ENCODE measurements around the gene TRIM8. TPM values are rescaled to one million over a fixed set of nuclear protein-coding genes. Genes with fewer than 3 reads are reported as not detected.

TRIM8 gene
- total and polyA plus RNA-seq, 2 donors (not counting 3 experiments of a cell fraction or from before 2014, with no cell fraction given): 74.1 to 114 TPM

DNA sequence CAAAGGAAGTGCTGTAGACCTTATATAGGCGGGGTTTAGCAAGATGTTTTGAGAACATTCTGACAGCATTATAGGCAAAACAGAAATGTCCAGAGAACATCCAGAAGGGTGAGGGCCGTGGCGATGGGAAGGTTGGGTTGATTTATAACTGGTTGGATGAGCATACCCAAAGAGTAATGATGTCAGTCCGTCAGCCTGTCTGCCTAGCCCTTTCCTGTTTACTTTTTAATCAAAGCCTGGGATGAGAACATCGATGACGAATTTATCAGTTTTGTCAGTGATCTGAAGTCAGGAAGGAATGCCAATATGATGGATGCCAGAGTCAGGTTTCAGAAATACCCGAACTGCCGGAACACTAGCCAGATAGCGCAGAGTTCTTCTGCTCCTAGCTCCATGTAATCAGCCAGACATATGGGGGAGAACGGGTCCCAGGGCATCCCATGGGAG, 33.8 kb upstream of the TRIM8 start:
- Histone ChIP-seq H3K27me3 (ENCODE audit: control insufficient read depth in 2 of 2, insufficient read depth in 2 of 2, low read length in 2 of 2) (no peaks in the 10 kb centered on the region), H3K9me1 (replicated peaks; ENCODE audit: control insufficient read depth, extremely low read depth, insufficient read depth, low read length) (no peaks in the 10 kb centered on the region), H4K20me1 (replicated peaks; ENCODE audit: control insufficient read depth, extremely low read depth, insufficient read depth, low read length) (no peaks in the 10 kb centered on the region), H3K36me3 (ENCODE audit: control insufficient read depth in 2 of 2, extremely low read depth in 1 of 2, insufficient read depth in 2 of 2, low read length in 2 of 2) (peaks cover 0 to 2% of the 10 kb centered on the region in 2 experiments), H2AFZ (ENCODE audit: low read depth, low read length) (no peak overlapping the region), H3K9ac (replicated peaks; ENCODE audit: extremely low read depth, insufficient read depth, low read length) (no peak overlapping the region), H3K4me1 (ENCODE audit: control insufficient read depth, extremely low read depth, insufficient read depth, low read length) (peaks cover 44% of the 10 kb centered on the region), H3K4me2 (ENCODE audit: insufficient read depth, low read length) (no peak overlapping the region), H3K9me3 (replicated peaks; ENCODE audit: control insufficient read depth, insufficient read depth, low read length) (no peaks in the 10 kb centered on the region), H3K27ac (ENCODE audit: insufficient read depth, low read depth, low read length) (peak overlapping the region; percentile 68), H3K4me3 (replicated peaks in 1 of 3; ENCODE audit: insufficient read depth in 1 of 3, low read depth in 1 of 3, low read length in 3 of 3) (no peak overlapping the region), H3K79me2 (ENCODE audit: control insufficient read depth, insufficient read depth, low read length) (no peaks in the 10 kb centered on the region)
- DNase-seq (ENCODE audit: low read depth, low spot score) (peak; percentile 28), FAIRE-seq (peak; percentile 31)
- dilution Hi-C loops (cut with MboI; ENCODE audit: extremely low pct_ligation_motif_present, low sequenced_read_pairs): no loop called here
- ChIA-PET POLR2A (interaction anchor here (1.1 kb wide), 1 partner anchor 12 kb away, joined by 3 read pairs; no protein-coding TSS in a partner anchor), CTCF (interaction anchor here (2.3 to 2.4 kb wide), 2 partner anchors 11 kb away, joined by 9 to 23 read pairs; no protein-coding TSS in a partner anchor)
- TF ChIP-seq POLR2A (IDR thresholded peaks at IDR 0.05; ENCODE audit: low read depth, low read length) (no peak), EZH2 (IDR thresholded peaks at IDR 0.05; ENCODE audit: borderline replicate concordance, low read depth, low read length, severe bottlenecking) (no peak), POLR2AphosphoS5 (IDR thresholded peaks at IDR 0.05; ENCODE audit: insufficient read depth, low read depth, low read length) (no peak), MYC (IDR thresholded peaks at IDR 0.05; ENCODE audit: low read depth, low read length) (no peak), JUN (IDR thresholded peaks at IDR 0.05; ENCODE audit: borderline replicate concordance, insufficient read depth, insufficient read length, low read depth) (no peak), GATA2 (IDR thresholded peaks at IDR 0.05; ENCODE audit: insufficient read depth, insufficient read length, low read depth, low read length) (no peak), FOS (IDR thresholded peaks at IDR 0.05; ENCODE audit: borderline replicate concordance, insufficient read depth, low read length) (no peak)
- TF ChIP-seq, protein P1, sequence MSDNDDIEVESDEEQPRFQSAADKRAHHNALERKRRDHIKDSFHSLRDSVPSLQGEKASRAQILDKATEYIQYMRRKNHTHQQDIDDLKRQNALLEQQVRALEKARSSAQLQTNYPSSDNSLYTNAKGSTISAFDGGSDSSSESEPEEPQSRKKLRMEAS (IDR thresholded peaks at IDR 0.05; ENCODE audit: insufficient read depth, insufficient read length): no peak
- TF ChIP-seq, protein P2, sequence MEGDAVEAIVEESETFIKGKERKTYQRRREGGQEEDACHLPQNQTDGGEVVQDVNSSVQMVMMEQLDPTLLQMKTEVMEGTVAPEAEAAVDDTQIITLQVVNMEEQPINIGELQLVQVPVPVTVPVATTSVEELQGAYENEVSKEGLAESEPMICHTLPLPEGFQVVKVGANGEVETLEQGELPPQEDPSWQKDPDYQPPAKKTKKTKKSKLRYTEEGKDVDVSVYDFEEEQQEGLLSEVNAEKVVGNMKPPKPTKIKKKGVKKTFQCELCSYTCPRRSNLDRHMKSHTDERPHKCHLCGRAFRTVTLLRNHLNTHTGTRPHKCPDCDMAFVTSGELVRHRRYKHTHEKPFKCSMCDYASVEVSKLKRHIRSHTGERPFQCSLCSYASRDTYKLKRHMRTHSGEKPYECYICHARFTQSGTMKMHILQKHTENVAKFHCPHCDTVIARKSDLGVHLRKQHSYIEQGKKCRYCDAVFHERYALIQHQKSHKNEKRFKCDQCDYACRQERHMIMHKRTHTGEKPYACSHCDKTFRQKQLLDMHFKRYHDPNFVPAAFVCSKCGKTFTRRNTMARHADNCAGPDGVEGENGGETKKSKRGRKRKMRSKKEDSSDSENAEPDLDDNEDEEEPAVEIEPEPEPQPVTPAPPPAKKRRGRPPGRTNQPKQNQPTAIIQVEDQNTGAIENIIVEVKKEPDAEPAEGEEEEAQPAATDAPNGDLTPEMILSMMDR (IDR thresholded peaks at IDR 0.05; ENCODE audit: extremely low read depth in 1 of 2, insufficient read depth in 1 of 2, low read depth in 1 of 2, low read length in 2 of 2): no peak
- intact Hi-C loops (cut with micrococcal nuclease): no loop called here
- no TSS peak for BruUV-seq (replicated peaks)

All from endothelial cell of umbilical vein (primary cell).